Esophagus muscularis mucosa (tissue), 3 donors: ENCODE measurements around the gene WSCD2.

Experiments
- POLR2A ChIP-seq: fragments of 450-650 bp; IDR thresholded peaks from one replicate; pipeline ENCODE4 v1.6.1; 2017; ENCODE audit warnings: antibody characterized with exemption, moderate library complexity, mild to moderate bottlenecking, low read depth
- POLR2AphosphoS5 ChIP-seq, 2 donors: sonication (generic); formaldehyde crosslinking; IDR thresholded peaks; one replicate each; pipeline ENCODE4 v1.6.1; 2017; ENCODE audit warnings: antibody characterized with exemption in 2 of 2
- TF ChIP-seq, protein P1 (sequence below), 3 experiments: fragments of 200-600 bp in 2 of 3; fragments of 450-650 bp in 1 of 3; sonication (generic) in 2 of 3; IDR thresholded peaks; one replicate each; pipeline ENCODE4 v1.5.1; 2017 to 2019; ENCODE audit warnings: antibody characterized with exemption in 3 of 3, mild to moderate bottlenecking in 2 of 3, moderate library complexity in 1 of 3

DNA sequence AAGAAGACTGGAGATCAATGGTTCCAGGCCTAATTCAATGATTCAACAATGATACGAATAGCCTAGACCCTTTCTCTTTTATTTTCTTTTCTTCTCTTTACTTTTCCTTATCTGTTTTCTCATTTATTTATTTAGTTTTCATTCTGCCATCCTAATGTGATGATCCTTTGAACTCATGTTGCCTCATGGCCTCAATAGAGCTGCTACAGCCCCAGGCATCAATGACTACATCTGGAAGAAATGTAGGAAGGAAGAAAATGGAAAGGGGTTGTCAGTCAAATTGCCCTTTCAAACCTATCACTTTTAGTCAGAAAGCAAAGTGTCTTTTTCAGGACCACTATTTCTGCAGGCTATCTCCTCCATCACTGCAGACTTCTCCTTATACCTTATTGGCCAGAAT, 140.1 kb downstream of the WSCD2 start:
- TF ChIP-seq, protein P1, sequence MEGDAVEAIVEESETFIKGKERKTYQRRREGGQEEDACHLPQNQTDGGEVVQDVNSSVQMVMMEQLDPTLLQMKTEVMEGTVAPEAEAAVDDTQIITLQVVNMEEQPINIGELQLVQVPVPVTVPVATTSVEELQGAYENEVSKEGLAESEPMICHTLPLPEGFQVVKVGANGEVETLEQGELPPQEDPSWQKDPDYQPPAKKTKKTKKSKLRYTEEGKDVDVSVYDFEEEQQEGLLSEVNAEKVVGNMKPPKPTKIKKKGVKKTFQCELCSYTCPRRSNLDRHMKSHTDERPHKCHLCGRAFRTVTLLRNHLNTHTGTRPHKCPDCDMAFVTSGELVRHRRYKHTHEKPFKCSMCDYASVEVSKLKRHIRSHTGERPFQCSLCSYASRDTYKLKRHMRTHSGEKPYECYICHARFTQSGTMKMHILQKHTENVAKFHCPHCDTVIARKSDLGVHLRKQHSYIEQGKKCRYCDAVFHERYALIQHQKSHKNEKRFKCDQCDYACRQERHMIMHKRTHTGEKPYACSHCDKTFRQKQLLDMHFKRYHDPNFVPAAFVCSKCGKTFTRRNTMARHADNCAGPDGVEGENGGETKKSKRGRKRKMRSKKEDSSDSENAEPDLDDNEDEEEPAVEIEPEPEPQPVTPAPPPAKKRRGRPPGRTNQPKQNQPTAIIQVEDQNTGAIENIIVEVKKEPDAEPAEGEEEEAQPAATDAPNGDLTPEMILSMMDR (IDR thresholded peaks at IDR 0.05): no peak
- no peak for TF ChIP-seq POLR2A
- TF ChIP-seq POLR2AphosphoS5 (IDR thresholded peaks at IDR 0.05): no peak
